Astrocyte (in vitro differentiated cells and primary cell): ENCODE data around the gene MTCL3.

Source experiments
- DNase-seq: peaks from one replicate; pipeline ENCODE4 v3.0.0-alpha.2; 2010; ENCODE audit warnings: low read depth
- FAIRE-seq: peaks from 2 replicates; lab custom pipeline; 2011; peaks lifted over from hg19 to GRCh38; lab: Jason Lieb, UNC
- H2AFZ ChIP-seq: 2 replicates; pipeline ENCODE4 v1.6.0; 2012; ENCODE audit warnings: low read depth, low read length, inconsistent platforms
- H3K27ac ChIP-seq: 2 replicates; pipeline ENCODE4 v1.5.1; 2011; ENCODE audit warnings: low read depth, low read length, inconsistent platforms
- H3K27me3 ChIP-seq: 2 replicates; pipeline ENCODE4 v1.6.0; 2011; ENCODE audit warnings: low read length, inconsistent platforms; ENCODE audit not compliant: insufficient read depth
- H3K36me3 ChIP-seq: 2 replicates; pipeline ENCODE4 v1.5.1; 2011; ENCODE audit warnings: low read length, inconsistent platforms; ENCODE audit not compliant: insufficient read depth
- H3K4me1 ChIP-seq: 2 replicates; pipeline ENCODE4 v1.5.1; 2011; ENCODE audit warnings: low read length, inconsistent platforms; ENCODE audit not compliant: insufficient read depth
- H3K4me2 ChIP-seq: 2 replicates; pipeline ENCODE4 v1.6.0; 2012; ENCODE audit warnings: low read length, inconsistent platforms
- H3K4me3 ChIP-seq: 2 replicates; pipeline ENCODE4 v1.5.1; 2011; ENCODE audit warnings: low read depth, mild to moderate bottlenecking, low read length, inconsistent platforms; ENCODE audit not compliant: insufficient read depth
- H3K79me2 ChIP-seq: 2 replicates; pipeline ENCODE4 v1.6.0; 2012; ENCODE audit warnings: mild to moderate bottlenecking, low read length, inconsistent platforms; ENCODE audit not compliant: insufficient read depth
- H3K9ac ChIP-seq: 2 replicates; pipeline ENCODE4 v1.6.0; 2012; ENCODE audit warnings: mild to moderate bottlenecking, low read length, inconsistent platforms
- H3K9me3 ChIP-seq: 2 replicates; pipeline ENCODE4 v1.5.1; 2012; ENCODE audit warnings: low read depth, mild to moderate bottlenecking, low read length, inconsistent platforms; ENCODE audit not compliant: insufficient read depth
- H4K20me1 ChIP-seq: 2 replicates; pipeline ENCODE4 v1.6.0; 2012; ENCODE audit warnings: low read length, inconsistent platforms; ENCODE audit not compliant: insufficient read depth
- H3K27ac Mint-ChIP-seq: one replicate; pipeline ENCODE4 v1.8.0; 2021; ENCODE audit warnings: mild to moderate bottlenecking, mixed read lengths; ENCODE audit not compliant: unreplicated experiment
- H3K27me3 Mint-ChIP-seq: one replicate; pipeline ENCODE4 v1.8.0; 2021; ENCODE audit warnings: low read depth, mixed read lengths; ENCODE audit not compliant: unreplicated experiment
- H3K36me3 Mint-ChIP-seq: one replicate; pipeline ENCODE4 v1.8.0; 2021; ENCODE audit warnings: low read depth, mixed read lengths; ENCODE audit not compliant: unreplicated experiment
- H3K4me1 Mint-ChIP-seq: one replicate; pipeline ENCODE4 v1.8.0; 2021; ENCODE audit warnings: low read depth, mixed read lengths; ENCODE audit not compliant: unreplicated experiment
- H3K4me3 Mint-ChIP-seq: one replicate; pipeline ENCODE4 v1.8.0; 2021; ENCODE audit warnings: mild to moderate bottlenecking, moderate library complexity, mixed read lengths; ENCODE audit not compliant: unreplicated experiment
- H3K9me3 Mint-ChIP-seq: one replicate; pipeline ENCODE4 v1.8.0; 2021; ENCODE audit warnings: mild to moderate bottlenecking, mixed read lengths; ENCODE audit not compliant: unreplicated experiment
- CTCF ChIP-seq: IDR thresholded peaks from 2 replicates; pipeline ENCODE4 v1.5.1; 2011; ENCODE audit warnings: low read depth, mild to moderate bottlenecking, inconsistent platforms, low read length, moderate library complexity; ENCODE audit not compliant: insufficient read depth
- EZH2 ChIP-seq: IDR thresholded peaks from 2 replicates; pipeline ENCODE4 v1.6.1; 2012; ENCODE audit warnings: mild to moderate bottlenecking, low read length, inconsistent platforms; ENCODE audit not compliant: insufficient read depth

MTCL3 gene

GRCh38 chr6:127460465-127460864, 58.7 kb downstream of the MTCL3 start:
- H3K27me3 ChIP-seq: no peaks in the 10 kb centered on the region

GRCh38 chr6:127459231-127459641, 59.9 kb downstream of the MTCL3 start, which contains the start of gene KIAA0408:
Gene KIAA0408 (minus strand): TSS chr6:127459389. CDS start chr6:127453981, 5,408 bp downstream.
- Histone ChIP-seq H3K79me2 (no peaks in the 10 kb centered on the region), H3K9me3 (no peaks in the 10 kb centered on the region), H3K9ac (no peak within 1 kb of the TSS), H4K20me1 (peaks cover 4% of the 10 kb centered on the region), H3K36me3 (no peaks in the 10 kb centered on the region), H3K4me2 (peak within 1 kb of the TSS; percentile 23), H3K4me1 (peaks cover 7% of the 10 kb centered on the region), H3K4me3 (no peak within 1 kb of the TSS), H3K27ac (no peak within 1 kb of the TSS), H3K27me3 (no peaks in the 10 kb centered on the region), H2AFZ (no peak within 1 kb of the TSS)
- no peaks in the 10 kb centered on the region for H3K9me3 Mint-ChIP-seq
- H3K4me3 Mint-ChIP-seq: no peak within 1 kb of the TSS
- peak within 1 kb of the TSS; percentile 71 for H3K27ac Mint-ChIP-seq
- TF ChIP-seq CTCF (no peak), EZH2 (no peak)
- H3K36me3 Mint-ChIP-seq: peaks cover 2% of the 10 kb centered on the region
- H3K27me3 Mint-ChIP-seq: no peaks in the 10 kb centered on the region
- H3K4me1 Mint-ChIP-seq: peaks cover 24% of the 10 kb centered on the region
- peak; percentile 17 for FAIRE-seq
- peak; percentile 54 for DNase-seq

More at GRCh38 chr6:127460465-127460864, 58.7 kb downstream of the MTCL3 start:
- Mint-ChIP-seq H3K36me3 (peaks cover 4% of the 10 kb centered on the region), H3K27ac (no peak overlapping the region), H3K27me3 (no peaks in the 10 kb centered on the region), H3K4me1 (peaks cover 33% of the 10 kb centered on the region), H3K4me3 (no peak overlapping the region), H3K9me3 (no peaks in the 10 kb centered on the region)
- H3K79me2 ChIP-seq: no peaks in the 10 kb centered on the region
- no peak overlapping the region for H3K4me2 ChIP-seq
- no peak for DNase-seq
- H3K9me3 ChIP-seq: no peaks in the 10 kb centered on the region
- FAIRE-seq: no peak
- no peak overlapping the region for H3K9ac ChIP-seq
- H2AFZ ChIP-seq: no peak overlapping the region
- no peak for TF ChIP-seq EZH2
- no peak for TF ChIP-seq CTCF
- no peak overlapping the region for H3K4me3 ChIP-seq
- H3K4me1 ChIP-seq: peaks cover 19% of the 10 kb centered on the region
- H3K36me3 ChIP-seq: no peaks in the 10 kb centered on the region
- peaks cover 7% of the 10 kb centered on the region for H4K20me1 ChIP-seq
- H3K27ac ChIP-seq: no peak overlapping the region

- peak overlapping the region; percentile 71 for H3K27ac Mint-ChIP-seq
- peaks cover 2% of the 10 kb centered on the region for H3K36me3 Mint-ChIP-seq
- Histone ChIP-seq H3K4me3 (no peak overlapping the region), H3K4me1 (peaks cover 5% of the 10 kb centered on the region), H2AFZ (no peak overlapping the region), H3K27me3 (no peaks in the 10 kb centered on the region), H4K20me1 (peaks cover 1% of the 10 kb centered on the region), H3K9ac (no peak overlapping the region), H3K9me3 (no peaks in the 10 kb centered on the region), H3K27ac (no peak overlapping the region), H3K36me3 (no peaks in the 10 kb centered on the region), H3K79me2 (no peaks in the 10 kb centered on the region), H3K4me2 (peak overlapping the region; percentile 23)
- peak; percentile 27 for DNase-seq
- peaks cover 21% of the 10 kb centered on the region for H3K4me1 Mint-ChIP-seq
- TF ChIP-seq EZH2 (no peak), CTCF (no peak)
- no peaks in the 10 kb centered on the region for H3K9me3 Mint-ChIP-seq
- H3K27me3 Mint-ChIP-seq: no peaks in the 10 kb centered on the region
- no peak overlapping the region for H3K4me3 Mint-ChIP-seq
- FAIRE-seq: no peak
These were observed 60.3 kb downstream of the MTCL3 start for GRCh38 chr6:127458817-127459216.
